ENCODE results near the gene PPP1R18.
"Not testable (repeated sequence)": the region's sequence is repeated elsewhere in the genome, so short reads cannot be mapped to it uniquely, and the experiment has no call there.

PPP1R18 gene

DNA sequence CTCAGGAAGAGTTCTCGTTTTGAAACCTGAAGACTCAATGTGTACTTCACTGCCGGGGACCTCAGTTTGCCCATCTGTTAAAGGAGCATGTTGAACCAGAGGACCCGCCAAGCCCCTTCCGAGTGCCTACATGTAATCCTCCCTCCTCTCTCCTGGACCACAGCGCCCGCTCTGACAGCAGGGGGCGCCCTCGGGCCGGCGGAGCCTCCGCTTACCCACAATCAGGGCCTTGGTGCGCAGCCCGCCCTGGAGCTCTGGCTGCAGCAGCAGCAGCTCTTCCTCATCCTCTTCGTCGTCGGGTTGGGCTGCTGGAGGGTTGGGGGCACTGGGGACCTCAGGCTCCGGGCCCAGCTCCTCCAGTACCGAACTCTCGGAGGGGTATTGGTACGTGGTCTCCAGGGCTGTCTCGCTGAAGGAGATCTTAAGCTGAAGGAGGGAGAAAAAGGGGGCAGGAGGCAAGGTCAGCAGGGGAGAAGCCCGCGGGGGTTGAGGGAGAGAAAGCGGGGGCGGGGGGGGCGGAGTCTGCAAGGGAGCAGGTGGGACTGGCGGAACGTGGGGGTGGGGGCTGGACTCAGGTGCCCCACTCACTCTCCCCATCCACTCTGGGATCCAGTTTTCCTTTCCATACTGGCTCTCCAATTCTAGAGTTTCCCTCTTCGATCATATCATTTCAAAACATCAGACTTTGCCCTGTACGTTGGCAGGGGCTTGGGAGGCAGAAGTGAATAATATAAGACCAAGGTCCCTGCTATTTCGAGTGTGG lies 7.3 kb downstream of the PPP1R18 start:
- Histone ChIP-seq H3K36me3 (ENCODE audit: control insufficient read depth, insufficient read depth, low read length) (peaks cover 81% of the 10 kb centered on the region), H3K4me3 (ENCODE audit: extremely low read depth, insufficient read depth, low read length, poor library complexity, severe bottlenecking) (peak overlapping the region; percentile 29), H3K27ac (ENCODE audit: low read depth, low read length, severe bottlenecking) (peak overlapping the region; percentile 45), H3K9me3 (ENCODE audit: control insufficient read depth, low read length) (no peaks in the 10 kb centered on the region), H3K4me1 (ENCODE audit: control insufficient read depth, insufficient read depth, low read length, poor library complexity, severe bottlenecking) (peaks cover 17% of the 10 kb centered on the region)
- 24 to 33% methylated on average over 12 to 15 of the region's 31 CpGs for WGBS, 2 experiments (ENCODE audit: insufficient coverage in 2 of 2)

DNA sequence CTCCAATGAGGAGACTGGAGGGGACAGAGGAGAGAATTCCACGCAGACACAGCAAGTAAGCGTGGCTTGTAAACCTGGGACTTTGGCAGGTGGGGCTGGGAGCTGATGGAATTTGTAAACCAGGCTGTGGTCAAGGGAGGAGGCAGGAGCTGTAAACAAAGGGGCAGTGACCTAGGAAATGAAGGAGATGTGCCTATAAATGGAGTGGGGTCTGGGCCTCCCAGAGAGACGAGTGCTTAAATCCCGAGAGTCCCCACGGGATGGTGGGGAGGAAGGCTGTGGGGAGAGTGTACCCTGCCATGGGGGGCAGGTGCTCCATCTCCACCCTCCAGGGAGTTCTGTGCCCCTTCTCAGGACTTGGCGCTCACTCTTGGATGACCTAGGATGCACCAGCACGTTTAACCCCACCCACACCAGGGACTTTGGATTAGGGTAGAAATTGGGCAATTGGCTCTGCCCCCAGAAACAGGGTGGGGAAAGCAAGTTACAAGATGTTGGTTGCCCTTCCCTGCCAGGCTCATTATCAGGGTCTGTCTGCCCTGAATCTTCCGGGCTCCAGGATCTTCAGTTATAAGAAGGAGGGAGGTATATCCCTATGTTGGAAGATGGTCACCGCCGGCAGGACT lies 9.7 kb downstream of the PPP1R18 start:
- Histone ChIP-seq H3K36me3 (ENCODE audit: control insufficient read depth, insufficient read depth, low read length) (peaks cover 61% of the 10 kb centered on the region), H3K9me3 (ENCODE audit: control insufficient read depth, low read length) (no peaks in the 10 kb centered on the region), H3K27ac (ENCODE audit: low read depth, low read length, severe bottlenecking) (no peak overlapping the region), H3K4me3 (ENCODE audit: extremely low read depth, insufficient read depth, low read length, poor library complexity, severe bottlenecking) (no peak overlapping the region), H3K4me1 (ENCODE audit: control insufficient read depth, insufficient read depth, low read length, poor library complexity, severe bottlenecking) (peaks cover 18% of the 10 kb centered on the region)
- 97% methylated on average over 5 of the region's 10 CpGs for WGBS, 2 experiments (ENCODE audit: insufficient coverage in 2 of 2)

DNA sequence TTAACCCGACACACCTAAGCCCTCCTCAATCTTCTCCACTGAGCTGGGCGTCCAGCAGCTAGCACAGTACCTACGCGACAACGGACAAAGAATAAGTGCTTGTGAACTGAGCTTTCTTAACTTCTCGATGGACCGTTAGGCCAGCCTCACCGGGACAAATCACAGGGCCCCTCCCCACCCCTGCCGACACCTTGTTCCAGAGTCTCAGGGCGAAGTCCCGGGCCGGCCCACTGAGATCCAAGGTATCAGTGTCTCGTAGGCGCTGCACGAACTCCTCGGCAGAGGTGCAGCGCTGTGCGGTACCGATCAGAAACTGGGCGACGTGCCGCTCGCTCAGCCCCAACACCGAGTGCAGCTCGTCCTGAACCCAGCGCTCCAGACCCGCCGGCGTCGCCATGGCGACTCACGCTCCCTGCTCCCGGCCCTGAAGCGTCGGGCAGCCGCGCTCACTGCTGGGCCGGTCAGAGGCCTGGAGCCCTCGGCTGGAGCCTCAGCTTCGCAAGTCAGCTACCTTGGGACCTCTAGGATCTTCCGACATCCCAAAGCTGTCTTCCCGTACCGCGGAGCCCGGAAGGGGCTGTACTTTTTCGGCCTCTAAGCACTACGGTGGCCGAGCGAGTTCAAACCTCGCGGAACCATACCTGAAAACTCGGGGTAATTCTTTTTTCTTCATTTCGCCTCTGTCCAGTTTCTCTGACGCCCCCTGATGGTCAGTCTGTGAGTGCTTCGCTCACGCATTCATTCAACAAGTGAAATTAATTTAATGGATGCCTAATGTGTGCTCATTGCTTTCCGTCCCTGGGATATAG lies 13.8 kb downstream of the PPP1R18 start, which contains the start of gene DHX16:
Gene DHX16, minus strand, starts transcription at position 562 of the 809 bp plus-strand sequence. Its CDS starts 165 bp downstream, at position 397.
- Histone ChIP-seq H3K4me1 (ENCODE audit: control insufficient read depth, insufficient read depth, low read length, poor library complexity, severe bottlenecking) (peaks cover 9% of the 10 kb centered on the region), H3K4me3 (ENCODE audit: extremely low read depth, insufficient read depth, low read length, poor library complexity, severe bottlenecking) (peak within 1 kb of the TSS; percentile 93), H3K36me3 (ENCODE audit: control insufficient read depth, insufficient read depth, low read length) (peaks cover 47% of the 10 kb centered on the region), H3K27ac (ENCODE audit: low read depth, low read length, severe bottlenecking) (peak within 1 kb of the TSS; percentile 57), H3K9me3 (ENCODE audit: control insufficient read depth, low read length) (no peaks in the 10 kb centered on the region)
- WGBS, 2 experiments (ENCODE audit: insufficient coverage in 2 of 2) = 0% methylated on average over 51 to 52 of the region's 57 CpGs

DNA sequence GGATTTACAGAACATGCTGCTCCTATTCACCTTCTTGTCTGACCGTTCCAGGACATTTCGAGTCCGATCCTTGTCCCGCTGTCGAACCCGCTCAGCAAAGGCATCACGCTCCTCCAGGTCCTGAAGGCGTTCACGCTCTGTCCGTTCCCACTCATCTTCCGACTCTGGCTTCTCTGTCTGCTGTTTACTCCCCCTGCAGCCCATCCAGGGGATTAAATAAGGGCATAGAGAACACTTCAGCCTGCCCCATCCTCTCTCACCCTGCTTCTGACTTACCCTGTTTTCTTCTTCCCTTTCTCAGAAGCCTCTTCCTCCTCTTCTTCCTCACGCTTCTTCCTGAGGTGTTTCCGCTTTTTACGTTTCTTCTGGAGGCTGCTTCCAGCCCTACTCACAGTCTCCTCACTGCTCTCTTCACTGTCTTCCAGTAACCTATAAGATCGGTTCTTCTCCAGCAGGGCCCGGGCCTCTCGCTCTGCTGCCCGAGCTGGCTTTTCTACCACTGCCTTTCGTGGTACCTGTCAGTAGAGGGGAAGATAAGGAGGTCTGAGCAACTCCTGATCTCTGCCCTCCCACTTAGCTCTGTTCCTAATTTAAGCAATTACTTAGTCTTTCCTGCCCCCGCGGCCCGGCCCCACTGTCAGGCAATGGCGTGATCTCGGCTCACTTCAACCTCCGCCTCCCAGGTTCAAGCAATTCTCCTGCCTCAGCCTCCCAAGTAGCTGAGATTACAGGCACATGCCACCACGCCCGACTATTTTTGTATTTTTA lies 15.5 kb downstream of the PPP1R18 start:
- no peak overlapping the region for H3K27ac ChIP-seq (ENCODE audit: low read depth, low read length, severe bottlenecking)
- no peaks in the 10 kb centered on the region for H3K9me3 ChIP-seq (ENCODE audit: control insufficient read depth, low read length)
- no peak overlapping the region for H3K4me3 ChIP-seq (ENCODE audit: extremely low read depth, insufficient read depth, low read length, poor library complexity, severe bottlenecking)
- peaks cover 47% of the 10 kb centered on the region for H3K36me3 ChIP-seq (ENCODE audit: control insufficient read depth, insufficient read depth, low read length)
- WGBS, 2 experiments (ENCODE audit: insufficient coverage in 2 of 2) = 92 to 95% methylated on average over 20 to 21 of the region's 27 CpGs
- H3K4me1 ChIP-seq (ENCODE audit: control insufficient read depth, insufficient read depth, low read length, poor library complexity, severe bottlenecking) = peaks cover 9% of the 10 kb centered on the region

DNA sequence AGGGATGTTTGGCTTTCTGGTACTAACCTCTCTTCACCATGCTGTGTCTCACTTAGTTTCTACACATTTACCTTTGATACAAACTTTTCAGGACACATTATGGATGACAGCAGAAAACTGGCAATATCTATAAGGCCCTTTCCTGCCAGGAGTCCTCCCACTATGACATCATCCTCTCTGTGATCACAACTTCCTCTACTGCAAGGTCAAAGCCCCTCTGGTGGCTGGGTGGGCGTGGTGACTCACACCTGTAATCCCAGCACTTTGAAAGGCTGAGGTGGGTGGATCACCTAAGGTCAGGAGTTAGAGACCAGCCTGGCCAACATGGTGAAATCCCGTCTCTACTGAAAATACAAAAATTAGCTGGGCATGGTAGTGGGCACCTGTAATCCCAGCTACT lies 20.1 kb downstream of the PPP1R18 start:
- not testable (repeated sequence) for H3K9me3 ChIP-seq (ENCODE audit: control insufficient read depth, low read length); H3K27ac ChIP-seq (ENCODE audit: low read depth, low read length, severe bottlenecking); H3K4me1 ChIP-seq (ENCODE audit: control insufficient read depth, insufficient read depth, low read length, poor library complexity, severe bottlenecking); H3K4me3 ChIP-seq (ENCODE audit: extremely low read depth, insufficient read depth, low read length, poor library complexity, severe bottlenecking)
- peaks cover 85% of the 10 kb centered on the region for H3K36me3 ChIP-seq (ENCODE audit: control insufficient read depth, insufficient read depth, low read length)
- WGBS, 2 experiments (ENCODE audit: insufficient coverage in 2 of 2) = 89 to 92% methylated on average over 1 to 2 of the region's 2 CpGs

DNA sequence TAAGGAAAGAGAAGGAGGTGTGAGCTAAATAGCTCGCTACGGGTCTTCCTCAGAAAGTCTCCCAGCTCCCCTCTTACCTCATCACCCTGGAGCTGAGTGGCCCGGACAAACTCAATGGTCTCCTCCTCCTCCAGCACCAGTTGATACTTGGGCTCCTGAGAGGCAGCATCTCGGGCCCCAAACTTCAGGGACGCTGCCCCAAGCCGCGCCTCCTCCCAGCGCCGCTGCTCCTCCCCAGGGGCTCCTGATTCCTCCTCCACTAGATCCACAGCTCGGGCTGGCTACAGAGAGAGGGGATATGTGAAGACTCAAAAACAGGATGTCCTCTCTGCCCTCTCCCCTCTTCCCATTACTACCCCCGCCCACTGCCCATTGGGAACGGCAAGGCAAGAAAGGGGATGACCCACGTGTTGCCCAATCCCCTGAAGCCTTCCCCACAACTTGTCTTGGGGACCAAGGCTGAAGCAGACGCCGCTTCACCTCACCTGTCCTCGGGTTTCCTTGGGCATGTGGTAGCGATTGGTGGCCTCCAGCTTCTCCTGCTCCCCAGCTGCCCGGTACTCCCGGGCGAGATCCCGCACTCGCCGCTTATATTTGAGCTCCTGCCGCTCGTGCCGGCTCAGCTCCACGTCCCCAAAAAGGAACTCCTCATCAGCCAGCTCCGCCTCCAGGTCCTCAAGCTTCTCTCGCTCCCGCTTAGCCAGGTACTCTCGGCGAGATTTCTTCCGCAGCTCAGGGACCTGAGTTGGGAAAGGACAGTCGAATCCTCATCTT lies 21.3 kb downstream of the PPP1R18 start:
- 92 to 93% methylated on average over 18 to 32 of the region's 34 CpGs for WGBS, 2 experiments (ENCODE audit: insufficient coverage in 2 of 2)
- Histone ChIP-seq H3K4me1 (ENCODE audit: control insufficient read depth, insufficient read depth, low read length, poor library complexity, severe bottlenecking) (no peaks in the 10 kb centered on the region), H3K27ac (ENCODE audit: low read depth, low read length, severe bottlenecking) (no peak overlapping the region), H3K36me3 (ENCODE audit: control insufficient read depth, insufficient read depth, low read length) (peaks cover 84% of the 10 kb centered on the region), H3K4me3 (ENCODE audit: extremely low read depth, insufficient read depth, low read length, poor library complexity, severe bottlenecking) (no peak overlapping the region), H3K9me3 (ENCODE audit: control insufficient read depth, low read length) (no peaks in the 10 kb centered on the region)

DNA sequence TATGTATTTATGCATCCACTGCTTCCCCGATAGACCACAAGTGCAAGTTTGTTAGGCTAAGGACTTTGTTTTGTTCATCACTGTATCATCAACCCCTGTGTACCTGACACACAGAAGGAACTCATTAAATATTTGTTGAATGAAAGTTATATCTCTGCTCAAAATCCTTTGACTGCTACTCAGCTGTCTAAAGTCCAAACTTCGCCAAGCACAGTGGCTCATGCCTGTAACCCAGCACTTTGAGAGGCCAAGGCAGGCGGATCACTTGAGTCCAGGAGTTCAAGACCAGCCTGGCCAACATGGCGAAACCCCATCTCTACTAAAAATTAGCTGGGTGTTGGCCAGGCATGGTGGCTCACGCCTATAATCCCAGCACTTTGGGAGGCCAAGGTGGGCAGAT lies 28.5 kb downstream of the PPP1R18 start:
- H3K36me3 ChIP-seq (ENCODE audit: control insufficient read depth, insufficient read depth, low read length) = peaks cover 83% of the 10 kb centered on the region
- not testable (repeated sequence) for H3K4me1 ChIP-seq (ENCODE audit: control insufficient read depth, insufficient read depth, low read length, poor library complexity, severe bottlenecking); H3K27ac ChIP-seq (ENCODE audit: low read depth, low read length, severe bottlenecking); H3K9me3 ChIP-seq (ENCODE audit: control insufficient read depth, low read length); H3K4me3 ChIP-seq (ENCODE audit: extremely low read depth, insufficient read depth, low read length, poor library complexity, severe bottlenecking)
- 76 to 93% methylated on average over 3 to 4 of the region's 5 CpGs for WGBS, 2 experiments (ENCODE audit: insufficient coverage in 2 of 2)

DNA sequence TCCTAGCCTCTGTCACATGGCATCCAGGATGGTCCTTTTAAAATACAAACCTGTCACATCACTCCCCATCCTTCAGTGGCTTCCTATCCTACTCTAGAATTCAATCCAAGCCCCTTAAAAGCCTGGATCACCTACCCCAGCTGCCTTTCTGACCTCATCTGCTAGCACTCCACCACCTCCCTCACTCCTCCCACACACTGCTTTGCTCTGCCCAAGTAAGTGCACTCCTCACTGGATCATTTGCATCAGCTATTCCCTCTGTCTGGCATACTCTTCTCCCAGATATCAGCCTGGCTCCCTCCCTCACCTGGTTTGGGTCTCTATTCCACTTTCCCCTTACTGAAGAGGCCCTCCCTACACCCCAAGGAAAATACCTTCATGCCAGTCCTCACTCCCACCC lies 29.0 kb downstream of the PPP1R18 start:
- no peak overlapping the region for H3K27ac ChIP-seq (ENCODE audit: low read depth, low read length, severe bottlenecking)
- H3K4me1 ChIP-seq (ENCODE audit: control insufficient read depth, insufficient read depth, low read length, poor library complexity, severe bottlenecking) = no peaks in the 10 kb centered on the region
- peaks cover 83% of the 10 kb centered on the region for H3K36me3 ChIP-seq (ENCODE audit: control insufficient read depth, insufficient read depth, low read length)
- H3K4me3 ChIP-seq (ENCODE audit: extremely low read depth, insufficient read depth, low read length, poor library complexity, severe bottlenecking) = no peak overlapping the region
- H3K9me3 ChIP-seq (ENCODE audit: control insufficient read depth, low read length) = no peaks in the 10 kb centered on the region

DNA sequence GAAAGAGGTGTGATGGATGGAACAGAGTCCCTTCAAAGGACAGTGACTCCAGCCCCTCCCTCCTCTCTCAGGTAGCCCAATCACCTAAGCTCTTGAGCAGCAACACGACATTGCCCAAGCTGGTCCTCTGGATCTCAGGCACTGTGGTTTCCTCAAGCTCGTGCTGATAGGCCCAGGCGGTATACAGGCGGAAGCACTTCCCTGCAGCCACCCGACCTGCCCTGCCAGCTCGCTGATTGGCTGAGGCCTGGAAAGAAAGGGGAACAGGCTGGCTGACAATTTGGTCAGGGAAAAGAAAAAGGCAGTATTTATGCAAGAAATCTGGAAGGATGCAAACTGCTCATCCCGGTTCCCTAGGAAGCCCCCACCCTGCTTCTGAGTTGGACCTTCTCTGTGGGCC lies 29.9 kb downstream of the PPP1R18 start:
- peaks cover 83% of the 10 kb centered on the region for H3K36me3 ChIP-seq (ENCODE audit: control insufficient read depth, insufficient read depth, low read length)
- WGBS, 2 experiments (ENCODE audit: insufficient coverage in 2 of 2) = 96 to 100% methylated on average over 6 to 7 of the region's 7 CpGs
- H3K4me3 ChIP-seq (ENCODE audit: extremely low read depth, insufficient read depth, low read length, poor library complexity, severe bottlenecking) = no peak overlapping the region
- H3K27ac ChIP-seq (ENCODE audit: low read depth, low read length, severe bottlenecking) = no peak overlapping the region
- H3K4me1 ChIP-seq (ENCODE audit: control insufficient read depth, insufficient read depth, low read length, poor library complexity, severe bottlenecking) = no peaks in the 10 kb centered on the region
- no peaks in the 10 kb centered on the region for H3K9me3 ChIP-seq (ENCODE audit: control insufficient read depth, low read length)

DNA sequence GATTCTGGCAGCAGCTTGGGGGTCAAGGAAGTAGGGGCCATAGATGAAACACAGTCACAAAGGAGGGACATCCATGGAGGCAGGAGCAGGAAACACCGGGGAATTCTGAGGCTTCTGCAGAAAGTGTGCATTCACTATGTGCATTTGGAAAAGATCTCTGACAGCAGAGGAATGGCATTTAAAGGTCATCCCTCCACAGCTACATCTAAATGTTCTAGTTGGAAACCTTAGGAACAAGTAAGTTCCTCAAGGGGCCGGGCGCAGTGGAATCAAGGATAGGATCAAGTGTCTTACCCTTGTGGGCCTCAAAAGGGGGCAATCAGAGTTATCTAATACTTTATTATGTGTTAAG lies 30.7 kb downstream of the PPP1R18 start:
- WGBS, 2 experiments (ENCODE audit: insufficient coverage in 2 of 2) = 100% methylated on average over 2 to 3 of the region's 3 CpGs
- Histone ChIP-seq H3K36me3 (ENCODE audit: control insufficient read depth, insufficient read depth, low read length) (peaks cover 91% of the 10 kb centered on the region), H3K4me3 (ENCODE audit: extremely low read depth, insufficient read depth, low read length, poor library complexity, severe bottlenecking) (no peak overlapping the region), H3K27ac (ENCODE audit: low read depth, low read length, severe bottlenecking) (no peak overlapping the region), H3K4me1 (ENCODE audit: control insufficient read depth, insufficient read depth, low read length, poor library complexity, severe bottlenecking) (no peaks in the 10 kb centered on the region), H3K9me3 (ENCODE audit: control insufficient read depth, low read length) (no peaks in the 10 kb centered on the region)

Measured in mesodermal cell (in vitro differentiated cells).